NK-92 (cell line): Measurements from ENCODE around the gene TMEM117.
"Not testable (repeated sequence)": the region's sequence is repeated elsewhere in the genome, so short reads cannot be mapped to it uniquely, and the experiment has no call there.

Source experiments
- DNase-seq: peaks from one replicate; lab custom pipeline; 2025; ENCODE audit not compliant: unreplicated experiment; lab: John Stamatoyannopoulos, UW

TMEM117 gene

GRCh38 chr12:44369998-44370397 lies 534.1 kb downstream of the TMEM117 start:
- no peak for DNase-seq

- no peak for DNase-seq
These were observed 535.1 kb downstream of the TMEM117 start for GRCh38 chr12:44370982-44371381.

- DNase-seq: no peak
These were observed 536.4 kb downstream of the TMEM117 start for GRCh38 chr12:44372259-44372658.

- DNase-seq: no peak
These were observed 539.8 kb downstream of the TMEM117 start for GRCh38 chr12:44375694-44376093.

GRCh38 chr12:44377443-44378187 lies 541.7 kb downstream of the TMEM117 start:
- no peak for DNase-seq

GRCh38 chr12:44379113-44379512 lies 543.2 kb downstream of the TMEM117 start:
- not testable (repeated sequence) for DNase-seq

- no peak for DNase-seq
These were observed 544.0 kb downstream of the TMEM117 start for GRCh38 chr12:44379831-44380230.

- no peak for DNase-seq
These were observed 545.0 kb downstream of the TMEM117 start for GRCh38 chr12:44380861-44381260.

- DNase-seq: no peak
These were observed 545.5 kb downstream of the TMEM117 start for GRCh38 chr12:44381341-44381740.

- DNase-seq: no peak
These were observed 548.3 kb downstream of the TMEM117 start for GRCh38 chr12:44384136-44384535.

GRCh38 chr12:44385964-44386363 lies 550.1 kb downstream of the TMEM117 start:
- DNase-seq: no peak

GRCh38 chr12:44387581-44387980 lies 551.7 kb downstream of the TMEM117 start:
- DNase-seq: no peak

- no peak for DNase-seq
These were observed 553.2 kb downstream of the TMEM117 start for GRCh38 chr12:44389038-44389437.

GRCh38 chr12:44389896-44390295 lies 554.0 kb downstream of the TMEM117 start:
- no peak for DNase-seq

- no peak for DNase-seq
These were observed 561.8 kb downstream of the TMEM117 start for GRCh38 chr12:44397631-44398030.

GRCh38 chr12:44403185-44403584 lies 567.3 kb downstream of the TMEM117 start:
- DNase-seq: no peak

GRCh38 chr12:44405297-44405696 lies 569.4 kb downstream of the TMEM117 start:
- DNase-seq: no peak

- DNase-seq: no peak
These were observed 586.7 kb downstream of the TMEM117 start for GRCh38 chr12:44422559-44422958.

GRCh38 chr12:44428825-44429224 lies 592.9 kb downstream of the TMEM117 start:
- no peak for DNase-seq

GRCh38 chr12:44431647-44432343 lies 595.9 kb downstream of the TMEM117 start:
- DNase-seq: no peak

GRCh38 chr12:44433659-44434058 lies 597.8 kb downstream of the TMEM117 start:
- DNase-seq: no peak

- DNase-seq: no peak
These were observed 600.9 kb downstream of the TMEM117 start for GRCh38 chr12:44436756-44437155.
